GM23248 (cell line): ENCODE results near the gene ZFYVE21.

Source experiments
- EZH2 ChIP-seq: fragments of 200-600 bp; sonication (generic); IDR thresholded peaks from 2 replicates; pipeline ENCODE4 v1.6.1; 2018; ENCODE audit warnings: antibody characterized with exemption, mild to moderate bottlenecking; ENCODE audit not compliant: insufficient read depth, poor library complexity, severe bottlenecking
- EZH2phosphoT487 ChIP-seq: fragments of 200-600 bp; sonication (generic); IDR thresholded peaks from 2 replicates; pipeline ENCODE4 v1.6.1; 2018; ENCODE audit warnings: antibody characterized with exemption, moderate library complexity, mild to moderate bottlenecking, low read depth; ENCODE audit not compliant: insufficient read depth

DNA sequence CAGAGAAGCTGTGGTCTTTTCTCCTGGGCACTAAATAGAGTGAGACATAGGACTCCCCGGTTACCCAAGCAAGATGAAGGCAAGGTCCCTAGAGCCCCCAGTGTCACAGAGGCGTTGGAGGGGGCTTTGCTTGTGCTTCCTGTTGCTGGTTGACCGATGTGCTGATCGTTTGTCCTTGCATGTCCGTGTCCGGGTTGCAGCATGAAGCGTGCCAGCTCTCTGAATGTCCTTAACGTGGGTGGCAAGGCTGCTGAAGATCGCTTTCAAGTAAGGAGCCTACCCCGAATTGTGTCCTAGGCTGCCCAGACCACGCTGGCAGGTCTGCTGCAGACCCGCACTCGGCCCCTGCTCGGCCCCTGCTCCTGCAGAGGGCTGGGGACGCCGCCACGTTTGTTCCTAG is 23.5 kb upstream of the ZFYVE21 start:
- no peak for TF ChIP-seq EZH2
- TF ChIP-seq EZH2phosphoT487 = no peak
